ENCODE measurements around the gene IKBKG.

IKBKG gene

GRCh38 chrX:154542723-154543424, 4.5 kb upstream of the IKBKG start:
- peaks cover 3% of the 10 kb centered on the region for H3K4me1 ChIP-seq (ENCODE audit: control insufficient read depth, insufficient read depth, low read length)
- no peak overlapping the region for H3K4me3 ChIP-seq (ENCODE audit: low read depth, low read length)
- peaks cover 5 to 33% of the 10 kb centered on the region in 2 experiments; a peak in 2 of 3 replicates for H3K36me3 ChIP-seq (ENCODE audit: control insufficient read depth in 2 of 2, insufficient read depth in 1 of 2, low read length in 2 of 2)
- no peaks in the 10 kb centered on the region for H3K9me3 ChIP-seq (ENCODE audit: control insufficient read depth, insufficient read depth, low read depth, low read length)
- ChIA-PET POLR2A (interaction anchor here (0.9 to 1.6 kb wide), 3 partner anchors 52 to 173 kb away, joined by 3 to 8 read pairs (median 5); partner anchors contain the start of gene SLC10A3), CTCF (interaction anchor here (0.5 to 2.1 kb wide), 3 partner anchors 9 to 1480 kb away, joined by 3 to 9 read pairs (median 4); no protein-coding TSS in a partner anchor)
- no peak for TF ChIP-seq PBX3 (CRISPR knock-in tag; IDR thresholded peaks at IDR 0.05)
- peak; percentile 46; the same call in 1 of the 2 replicates for TF ChIP-seq ZNF341 (tag by site-specific recombination; IDR thresholded peaks at IDR 0.05; ENCODE audit: low read depth)
- peak; percentile 34; the same call in 1 of the 2 replicates for TF ChIP-seq ZIC2 (tag by site-specific recombination; IDR thresholded peaks at IDR 0.05)
- TF ChIP-seq ZNF433 (tag by site-specific recombination; IDR thresholded peaks at IDR 0.05; ENCODE audit: low read depth) = no peak
- no peak for TF ChIP-seq ZNF302 (tag by site-specific recombination; IDR thresholded peaks at IDR 0.05; ENCODE audit: low read depth)
- TF ChIP-seq MZF1 (tag by site-specific recombination; IDR thresholded peaks at IDR 0.05; ENCODE audit: borderline replicate concordance) = no peak
- no peak for TF ChIP-seq ZNF221 (tag by site-specific recombination; IDR thresholded peaks at IDR 0.05; ENCODE audit: borderline replicate concordance)
- TF ChIP-seq REST (tag by site-specific recombination; IDR thresholded peaks at IDR 0.05) = peak; percentile 59; the same call in 1 of the 2 replicates
- TF ChIP-seq ZNF335 (tag by site-specific recombination; conservative IDR thresholded peaks at IDR 0.05) = no peak
- no peak overlapping the region for H3K27ac ChIP-seq (ENCODE audit: extremely low read depth, low read depth, low read length)

GRCh38 chrX:154545673-154546274, 1.6 kb upstream of the IKBKG start:
- ChIA-PET CTCF (interaction anchor here (0.6 to 1.0 kb wide), 4 partner anchors 9 to 230 kb away, joined by 3 to 4 read pairs (median 3); no protein-coding TSS in a partner anchor), POLR2A (no interaction called here)
- H3K4me1 ChIP-seq (ENCODE audit: control insufficient read depth, insufficient read depth, low read length) = peaks cover 3% of the 10 kb centered on the region
- H3K4me3 ChIP-seq (ENCODE audit: low read depth, low read length) = no peak overlapping the region
- TF ChIP-seq KLF16 (tag by site-specific recombination; IDR thresholded peaks at IDR 0.05) = no peak
- H3K36me3 ChIP-seq (ENCODE audit: control insufficient read depth in 2 of 2, insufficient read depth in 1 of 2, low read length in 2 of 2) = peaks cover 5 to 30% of the 10 kb centered on the region in 2 experiments; a peak in 2 of 3 replicates
- no peaks in the 10 kb centered on the region for H3K9me3 ChIP-seq (ENCODE audit: control insufficient read depth, insufficient read depth, low read depth, low read length)
- no peak overlapping the region for H3K27ac ChIP-seq (ENCODE audit: extremely low read depth, low read depth, low read length)

GRCh38 chrX:154546354-154547244, 821 bp upstream of the IKBKG start, which contains the start of gene G6PD:
TSS of gene G6PD (minus strand) at chrX:154546846. CDS start at chrX:154546155, 691 bp downstream.
- POLR2A ChIA-PET = interaction anchor here (1.5 kb wide), 1 partner anchor 134 kb away, joined by 4 read pairs; no protein-coding TSS in a partner anchor
- TF ChIP-seq ZNF112 (tag by site-specific recombination; IDR thresholded peaks at IDR 0.05) = no peak
- TF ChIP-seq ZNF488 (tag by site-specific recombination; IDR thresholded peaks at IDR 0.05) = no peak
- TF ChIP-seq ZNF292 (tag by site-specific recombination; IDR thresholded peaks at IDR 0.05; ENCODE audit: borderline replicate concordance, low read depth) = no peak
- TF ChIP-seq ZNF449 (tag by site-specific recombination; IDR thresholded peaks at IDR 0.05) = no peak
- TF ChIP-seq GFI1B (tag by site-specific recombination; IDR thresholded peaks at IDR 0.05) = no peak
- TF ChIP-seq ZNF560 (tag by site-specific recombination; IDR thresholded peaks at IDR 0.05; ENCODE audit: borderline replicate concordance) = no peak
- TF ChIP-seq ZSCAN4 (tag by site-specific recombination; IDR thresholded peaks at IDR 0.05) = no peak

More at GRCh38 chrX:154546354-154547244, 821 bp upstream of the IKBKG start, which contains the start of gene G6PD:
- peaks cover 1% of the 10 kb centered on the region for H3K4me1 ChIP-seq (ENCODE audit: control insufficient read depth, insufficient read depth, low read length)
- peak within 1 kb of the TSS; percentile 96 for H3K27ac ChIP-seq (ENCODE audit: extremely low read depth, low read depth, low read length)
- H3K4me3 ChIP-seq (ENCODE audit: low read depth, low read length) = peak within 1 kb of the TSS; percentile 63
- no peaks in the 10 kb centered on the region for H3K9me3 ChIP-seq (ENCODE audit: control insufficient read depth, insufficient read depth, low read depth, low read length)
- CTCF ChIA-PET = interaction anchor here (0.6 to 1.0 kb wide), 3 partner anchors 10 to 31 kb away, joined by 3 to 4 read pairs (median 3); no protein-coding TSS in a partner anchor
- peaks cover 5 to 27% of the 10 kb centered on the region in 2 experiments; a peak in 2 of 3 replicates for H3K36me3 ChIP-seq (ENCODE audit: control insufficient read depth in 2 of 2, insufficient read depth in 1 of 2, low read length in 2 of 2)
